Tibial artery (tissue), 4 donors: ENCODE data around the gene EFR3B.

Experiments
- DNase-seq, 2 donors: peaks; one replicate each; pipeline ENCODE4 v3.0.0-alpha.2; 2019
- H3K27ac ChIP-seq, 2 donors: fragments of 200-600 bp; sonication (generic) in 1 of 2; 1 replicate in 1 of 2; 2 replicates in 1 of 2; pipeline ENCODE4 v1.5.1; 2018 to 2019; ENCODE audit warnings: mild to moderate bottlenecking in 1 of 2
- H3K27me3 ChIP-seq, 2 donors: fragments of 200-600 bp; sonication (generic) in 1 of 2; one replicate each; pipeline versions ENCODE4 v1.5.1 to v1.6.0; 2016 to 2019
- H3K36me3 ChIP-seq, 3 donors: fragments of 200-600 bp; sonication (generic) in 2 of 3; one replicate each; pipeline ENCODE4 v1.5.1; 2016 to 2019; ENCODE audit warnings: mild to moderate bottlenecking in 2 of 3
- H3K4me1 ChIP-seq, 4 donors: fragments of 200-600 bp; sonication (generic) in 2 of 4; 1 replicate in 3 of 4; 2 replicates in 1 of 4; pipeline ENCODE4 v1.5.1; 2016 to 2019
- H3K4me3 ChIP-seq, 2 donors: fragments of 200-600 bp; sonication (generic) in 1 of 2; 1 replicate in 1 of 2; 2 replicates in 1 of 2; pipeline ENCODE4 v1.5.1; 2018 to 2019; ENCODE audit warnings: mild to moderate bottlenecking in 2 of 2
- H3K9me3 ChIP-seq, 3 donors: fragments of 200-600 bp; sonication (generic) in 1 of 3; one replicate each; pipeline ENCODE4 v1.5.1; 2016 to 2019
- CTCF ChIP-seq, 2 experiments: fragments of 200-600 bp in 1 of 2; fragments of 450-650 bp in 1 of 2; IDR thresholded peaks; one replicate each; pipeline ENCODE4 v1.5.1; 2017 to 2019; ENCODE audit warnings: antibody characterized with exemption in 2 of 2, mild to moderate bottlenecking in 1 of 2, moderate library complexity in 1 of 2
- intact Hi-C: fragments of 100-400 bp; cut with DNase I; formaldehyde crosslinking; loops from one replicate; pipeline ENCODE4 v1.15.0; 2023; ENCODE audit warnings: low total_unique reads

EFR3B gene

GRCh38 chr2:25104736-25105135 lies 62.9 kb downstream of the EFR3B start:
- DNase-seq, result peak in 1 of 2 donors; percentile 27
- H3K36me3 ChIP-seq, result no peaks in the 10 kb centered on the region
- intact Hi-C loops, result no loop called here
- no peaks in the 10 kb centered on the region for H3K4me1 ChIP-seq
- H3K27ac ChIP-seq, result no peak overlapping the region
- no peak for TF ChIP-seq CTCF (IDR thresholded peaks at IDR 0.05)
- H3K4me3 ChIP-seq, result no peak overlapping the region
- H3K9me3 ChIP-seq, result no peaks in the 10 kb centered on the region
- no peaks in the 10 kb centered on the region for H3K27me3 ChIP-seq

DNA sequence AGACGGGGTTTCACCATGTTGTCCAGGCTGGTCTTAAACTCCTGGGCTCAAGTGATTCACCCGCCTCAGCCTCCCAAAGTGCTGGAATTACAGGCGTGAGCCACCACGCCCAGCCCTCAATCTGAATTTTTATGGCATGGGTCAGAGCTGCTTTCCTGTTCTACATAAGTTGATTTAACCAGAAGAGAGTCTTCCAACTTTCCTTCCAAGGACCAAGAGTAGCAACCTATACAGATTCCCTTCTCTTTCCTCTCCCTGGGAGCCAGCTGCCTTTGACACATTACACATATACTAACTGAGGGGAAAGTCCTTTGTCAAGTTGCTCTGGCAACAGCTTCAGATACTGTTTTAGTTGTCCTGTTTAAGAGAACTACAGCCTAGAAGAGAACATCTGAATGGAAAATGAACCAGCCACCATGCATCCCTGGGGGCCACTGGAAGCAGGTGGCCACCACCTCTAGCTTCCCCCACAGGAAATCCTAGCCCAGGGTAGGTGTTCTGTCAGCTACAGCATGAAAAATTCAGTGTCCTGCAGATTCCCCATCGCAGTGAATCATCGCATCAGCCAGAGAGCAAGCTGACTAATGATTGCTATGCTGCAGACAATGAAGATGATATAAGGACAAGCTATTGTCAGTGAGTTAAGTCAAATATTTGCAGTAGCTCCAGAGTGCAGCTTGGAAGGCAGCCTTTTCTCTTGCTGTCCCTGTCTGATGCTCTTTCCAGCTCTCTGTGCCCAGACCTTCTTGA lies 63.6 kb downstream of the EFR3B start:
- no peaks in the 10 kb centered on the region for H3K9me3 ChIP-seq
- no peak overlapping the region for H3K4me3 ChIP-seq
- no peak overlapping the region for H3K27ac ChIP-seq
- H3K27me3 ChIP-seq, result no peaks in the 10 kb centered on the region
- intact Hi-C loops, result no loop called here
- TF ChIP-seq CTCF (IDR thresholded peaks at IDR 0.05), result no peak
- H3K4me1 ChIP-seq, result no peaks in the 10 kb centered on the region
- no peaks in the 10 kb centered on the region for H3K36me3 ChIP-seq
- DNase-seq, result peak in 1 of 2 donors; percentile 10

DNA sequence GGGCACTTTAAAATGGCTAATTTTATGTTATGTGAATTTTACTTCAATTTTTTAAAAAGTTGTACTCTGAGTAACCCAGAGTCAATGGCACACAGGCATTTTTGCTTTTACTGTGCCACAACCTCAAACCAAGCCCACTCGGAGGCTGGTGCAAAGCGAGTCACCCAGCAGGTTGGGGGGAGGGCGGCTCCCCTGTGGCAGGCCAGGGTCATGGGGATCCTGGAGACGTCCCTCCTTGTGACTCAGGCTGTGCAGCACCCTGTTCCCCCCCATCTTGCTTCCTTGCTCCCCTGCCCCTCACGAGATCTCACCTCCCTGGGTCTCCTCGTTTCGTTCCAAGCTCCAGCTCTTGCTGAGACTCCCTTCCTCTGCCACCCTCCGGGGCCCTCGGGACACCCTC lies 67.9 kb downstream of the EFR3B start:
- intact Hi-C loops, result no loop called here
- TF ChIP-seq CTCF (IDR thresholded peaks at IDR 0.05), result no peak

DNA sequence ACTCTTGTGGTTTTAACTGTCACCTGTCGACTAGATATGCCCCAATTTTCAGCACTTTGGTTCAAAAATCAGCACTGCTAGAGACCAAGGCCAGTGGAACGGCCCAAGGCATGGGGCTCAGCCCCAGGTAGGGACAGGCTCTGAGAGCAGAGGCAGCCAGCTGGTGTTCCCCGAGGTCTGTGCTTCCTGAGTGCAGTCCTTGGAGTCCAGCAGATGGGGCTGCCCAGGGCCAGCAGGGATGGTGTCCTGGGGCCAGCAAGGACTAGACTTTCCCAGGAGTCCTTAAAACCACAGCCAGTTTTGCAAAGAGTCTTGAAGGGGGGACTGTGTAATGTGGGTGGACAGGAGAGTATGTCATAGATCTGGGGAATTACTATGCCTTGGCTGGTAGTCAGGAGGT lies 70.2 kb downstream of the EFR3B start:
- no peaks in the 10 kb centered on the region for H3K36me3 ChIP-seq
- DNase-seq, result no peak
- H3K27me3 ChIP-seq, result no peaks in the 10 kb centered on the region
- H3K4me3 ChIP-seq, result no peak overlapping the region
- H3K4me1 ChIP-seq, result no peaks in the 10 kb centered on the region
- no peak overlapping the region for H3K27ac ChIP-seq
- no peak for TF ChIP-seq CTCF (IDR thresholded peaks at IDR 0.05)
- intact Hi-C loops, result no loop called here
- H3K9me3 ChIP-seq, result no peaks in the 10 kb centered on the region

More for the DNA sequence above, 67.9 kb downstream of the EFR3B start:
- Histone ChIP-seq H3K27ac (no peak overlapping the region), H3K9me3 (no peaks in the 10 kb centered on the region), H3K4me1 (no peaks in the 10 kb centered on the region), H3K4me3 (no peak overlapping the region), H3K27me3 (no peaks in the 10 kb centered on the region), H3K36me3 (no peaks in the 10 kb centered on the region)
- DNase-seq, result peak in 1 of 2 donors; percentile 12

DNA sequence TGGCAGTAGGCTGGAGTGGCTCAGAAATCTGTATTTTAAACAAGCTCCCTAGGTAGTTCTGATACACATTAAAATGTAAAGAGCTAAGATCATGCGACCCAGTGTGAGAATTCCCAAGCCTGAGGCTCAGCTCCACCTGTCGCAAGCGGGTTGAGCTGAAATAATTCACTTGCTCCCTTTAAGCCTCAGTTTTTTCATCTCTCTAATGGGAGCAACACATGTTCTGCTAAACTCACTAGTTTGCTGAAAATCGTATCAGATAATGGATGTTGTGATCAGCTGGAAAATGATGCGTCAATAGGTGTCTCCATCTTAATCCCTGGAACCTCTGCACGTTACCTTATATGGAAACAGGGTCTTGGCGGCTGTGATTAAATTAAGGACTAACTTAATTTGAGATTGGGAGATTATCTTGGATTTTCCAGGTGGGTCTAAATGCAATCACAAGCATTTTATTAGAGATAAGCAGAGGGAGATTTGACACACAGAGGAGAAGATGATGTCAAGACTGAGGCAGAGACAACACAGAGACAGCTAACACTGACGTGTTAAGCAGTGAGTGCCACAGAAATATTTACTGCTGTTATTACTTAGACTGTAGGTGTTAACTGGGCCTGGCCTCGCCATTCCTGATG lies 73.5 kb downstream of the EFR3B start:
- no peak for TF ChIP-seq CTCF (IDR thresholded peaks at IDR 0.05)
- intact Hi-C loops, result no loop called here
- H3K4me1 ChIP-seq, result no peaks in the 10 kb centered on the region
- H3K27ac ChIP-seq, result no peak overlapping the region
- no peaks in the 10 kb centered on the region for H3K36me3 ChIP-seq
- no peaks in the 10 kb centered on the region for H3K9me3 ChIP-seq
- DNase-seq, result no peak
- no peaks in the 10 kb centered on the region for H3K27me3 ChIP-seq
- no peak overlapping the region for H3K4me3 ChIP-seq
